CD14-positive monocyte (primary cell): Measurements from ENCODE around the gene BID. TPM values are rescaled to one million over a fixed set of nuclear protein-coding genes. Genes with fewer than 3 reads are reported as not detected.

ENCODE experiments used
- DNase-seq, 3 donors: peaks; one replicate each; pipeline ENCODE4 v3.0.0-alpha.2; 2011 to 2022
- H2AFZ ChIP-seq: 2 replicates; pipeline ENCODE4 v1.6.0; 2012; ENCODE audit warnings: mild to moderate bottlenecking, low read depth, low read length, inconsistent platforms; ENCODE audit not compliant: insufficient read depth, poor library complexity, severe bottlenecking
- H3K27ac ChIP-seq, 2 donors: 1 replicate in 1 of 2; 2 replicates in 1 of 2; pipeline ENCODE4 v1.5.1; 2012 to 2013; ENCODE audit warnings: low read length in 2 of 2, control low read depth in 1 of 2, inconsistent platforms in 1 of 2, low read depth in 1 of 2, mild to moderate bottlenecking in 1 of 2
- H3K27me3 ChIP-seq, 2 donors: one replicate each; pipeline versions ENCODE4 v1.6.0 to v1.6.1; 2011 to 2013; ENCODE audit warnings: low read length in 2 of 2; ENCODE audit not compliant: control insufficient read depth in 2 of 2, insufficient read depth in 2 of 2
- H3K36me3 ChIP-seq, 2 donors: replicated peaks in 1 of 2; 1 replicate in 1 of 2; 2 replicates in 1 of 2; pipeline versions ENCODE4 v1.5.1 to v1.6.1; 2012 to 2013; ENCODE audit warnings: low read length in 2 of 2, control low read depth in 1 of 2, inconsistent platforms in 1 of 2, mild to moderate bottlenecking in 1 of 2; ENCODE audit not compliant: insufficient read depth in 2 of 2, control insufficient read depth in 1 of 2
- H3K4me1 ChIP-seq, 2 donors: 1 replicate in 1 of 2; 2 replicates in 1 of 2; pipeline versions ENCODE4 v1.5.1 to v1.6.1; 2012 to 2013; ENCODE audit warnings: low read length in 2 of 2, control low read depth in 1 of 2, inconsistent platforms in 1 of 2, mild to moderate bottlenecking in 1 of 2, moderate library complexity in 1 of 2; ENCODE audit not compliant: insufficient read depth in 2 of 2, control insufficient read depth in 1 of 2
- H3K4me2 ChIP-seq: replicated peaks from 2 replicates; pipeline ENCODE3; 2012; ENCODE audit warnings: low read length, moderate library complexity, mild to moderate bottlenecking; ENCODE audit not compliant: poor library complexity, severe bottlenecking; ENCODE audit errors: extremely low read depth
- H3K4me3 ChIP-seq, 3 experiments: fragments of 200-600 bp in 1 of 3; sonication (generic) in 1 of 3; replicated peaks in 1 of 3; 1 replicate in 2 of 3; 2 replicates in 1 of 3; pipeline ENCODE4 v1.5.1; 2011 to 2013; ENCODE audit warnings: low read length in 3 of 3, mild to moderate bottlenecking in 3 of 3, control low read depth in 2 of 3, low read depth in 2 of 3, inconsistent platforms in 1 of 3, moderate library complexity in 1 of 3
- H3K79me2 ChIP-seq: 2 replicates; pipeline ENCODE4 v1.6.0; 2012; ENCODE audit warnings: mild to moderate bottlenecking, control low read depth, inconsistent platforms, low read length, moderate library complexity; ENCODE audit not compliant: insufficient read depth
- H3K9ac ChIP-seq: 2 replicates; pipeline ENCODE4 v1.6.0; 2017; ENCODE audit warnings: low read length, mild to moderate bottlenecking; ENCODE audit not compliant: insufficient read depth, poor library complexity, severe bottlenecking
- H3K9me3 ChIP-seq, 2 donors: replicated peaks in 1 of 2; 1 replicate in 1 of 2; 2 replicates in 1 of 2; pipeline versions ENCODE4 v1.5.1 to v1.6.1; 2012 to 2013; ENCODE audit warnings: low read length in 2 of 2, control low read depth in 1 of 2; ENCODE audit not compliant: control insufficient read depth in 1 of 2, insufficient read depth in 1 of 2
- H4K20me1 ChIP-seq: 2 replicates; pipeline ENCODE4 v1.6.0; 2012; ENCODE audit warnings: mild to moderate bottlenecking, low read length, control low read depth, moderate library complexity; ENCODE audit not compliant: insufficient read depth
- H3K27ac Mint-ChIP-seq, 7 donors: one replicate each; pipeline ENCODE4 v1.8.0; 2020; ENCODE audit warnings: mild to moderate bottlenecking in 7 of 7, mixed read lengths in 7 of 7, moderate library complexity in 6 of 7, inconsistent platforms in 2 of 7
- H3K27me3 Mint-ChIP-seq, 3 donors: one replicate each; pipeline ENCODE4 v1.8.0; 2021 to 2022; ENCODE audit warnings: low read depth in 3 of 3, mild to moderate bottlenecking in 3 of 3, mixed read lengths in 3 of 3, moderate library complexity in 3 of 3, inconsistent platforms in 1 of 3
- H3K36me3 Mint-ChIP-seq, 2 donors: one replicate each; pipeline ENCODE4 v1.8.0; 2020; ENCODE audit warnings: mixed read lengths in 2 of 2, inconsistent platforms in 1 of 2, mild to moderate bottlenecking in 1 of 2
- H3K4me1 Mint-ChIP-seq: one replicate; pipeline ENCODE4 v1.8.0; 2020; ENCODE audit warnings: mild to moderate bottlenecking, mixed read lengths
- H3K4me3 Mint-ChIP-seq, 2 donors: one replicate each; pipeline ENCODE4 v1.8.0; 2020; ENCODE audit warnings: mild to moderate bottlenecking in 2 of 2, mixed read lengths in 2 of 2, moderate library complexity in 1 of 2
- H3K9me3 Mint-ChIP-seq, 7 donors: one replicate each; pipeline ENCODE4 v1.8.0; 2020 to 2022; ENCODE audit warnings: mixed read lengths in 7 of 7, mild to moderate bottlenecking in 6 of 7, moderate library complexity in 6 of 7, inconsistent platforms in 2 of 7
- CTCF ChIP-seq: fragments of 200-600 bp; IDR thresholded peaks from one replicate; pipeline ENCODE4 v1.8.0; 2022; ENCODE audit warnings: antibody characterized with exemption, mild to moderate bottlenecking
- WGBS: methylation state at CpG from one replicate; pipeline ENCODE4 v1.1.5; 2013; ENCODE audit warnings: missing lambda C conversion rate; ENCODE audit not compliant: insufficient coverage; 5-methylcytosine and 5-hydroxymethylcytosine counted together
- intact Hi-C, 2 donors: fragments of 100-400 bp; cut with micrococcal nuclease; formaldehyde crosslinking; loops; one replicate each; pipeline versions ENCODE4 v1.15.0 to v1.15.1; 2023
- polyA plus RNA-seq, 3 donors: library from polyadenylated mRNA; depleted of rRNA in 1 of 3; unstranded in 2 of 3; stranded (reverse) in 1 of 3; fragments of 300-500 nt in 2 of 3; fragments of >200 nt in 1 of 3; fragmentation: Illumina TruSeq in 2 of 3; gene quantifications; 1 replicate in 2 of 3; 2 replicates in 1 of 3; pipeline ENCODE4 v1.2.3, GENCODE V29; 2012 to 2021

The BID gene
- polyA plus RNA-seq, 3 donors = 199 to 423 (median 391) TPM

- DNase-seq = no peak
- Mint-ChIP-seq H3K9me3 (no peaks in the 10 kb centered on the region), H3K36me3 (peaks cover 22 to 57% of the 10 kb centered on the region in 2 donors), H3K4me1 (peaks cover 11% of the 10 kb centered on the region), H3K27me3 (peaks cover 0 to 2% (median 0%) of the 10 kb centered on the region in 3 donors), H3K27ac (peak overlapping the region; percentile 6 to 73 (median 38)), H3K4me3 (no peak overlapping the region)
- H3K4me2 ChIP-seq = no peak overlapping the region
- no peak for TF ChIP-seq CTCF
- H2AFZ ChIP-seq = no peak overlapping the region
- no peaks in the 10 kb centered on the region for H3K9me3 ChIP-seq
- peaks cover 0 to 9% of the 10 kb centered on the region in 2 donors for H3K4me1 ChIP-seq
- H3K4me3 ChIP-seq = no peak overlapping the region
- 75% methylated on average over 10 of the region's 13 CpGs for WGBS
- intact Hi-C loops = no loop called here
- no peak overlapping the region for H3K9ac ChIP-seq
- peaks cover 98% of the 10 kb centered on the region for H3K79me2 ChIP-seq
- H4K20me1 ChIP-seq = peaks cover 98% of the 10 kb centered on the region
- H3K27me3 ChIP-seq = no peaks in the 10 kb centered on the region
- peaks cover 33 to 39% of the 10 kb centered on the region in 2 donors for H3K36me3 ChIP-seq
- peak overlapping the region in 1 of 2 donors; percentile 21 for H3K27ac ChIP-seq
Measured at GRCh38 chr22:17753401-17753989, 20.8 kb downstream of the BID start.

DNA sequence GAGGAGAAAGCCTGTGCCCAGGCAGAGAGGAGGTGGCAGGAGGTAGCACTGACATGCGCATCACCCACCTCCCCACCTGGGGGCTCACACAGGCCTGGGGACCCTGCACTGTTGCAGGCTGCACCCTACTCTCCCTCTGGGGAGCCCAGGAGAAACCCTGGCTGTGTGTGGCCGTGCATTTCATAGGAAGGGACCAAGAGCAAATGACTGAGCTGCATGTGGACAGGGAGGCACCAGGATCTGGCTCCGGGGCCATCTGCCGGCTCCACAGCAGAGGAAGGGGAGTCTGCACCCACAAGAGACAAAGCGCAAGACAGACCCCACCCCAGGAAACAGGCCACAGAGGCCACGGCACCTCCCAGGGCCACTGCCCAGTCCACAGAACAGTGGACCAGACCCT lies 22.7 kb downstream of the BID start:
- no peaks in the 10 kb centered on the region for H3K9me3 Mint-ChIP-seq
- Histone ChIP-seq H3K4me1 (peaks cover 0 to 9% of the 10 kb centered on the region in 2 donors), H3K36me3 (peaks cover 38 to 53% of the 10 kb centered on the region in 2 donors), H3K27me3 (no peaks in the 10 kb centered on the region), H3K9me3 (no peaks in the 10 kb centered on the region), H2AFZ (no peak overlapping the region), H3K4me3 (no peak overlapping the region), H3K9ac (no peak overlapping the region), H3K4me2 (no peak overlapping the region), H4K20me1 (peaks cover 99% of the 10 kb centered on the region), H3K27ac (peak overlapping the region in 1 of 2 donors; percentile 50), H3K79me2 (peaks cover 95% of the 10 kb centered on the region)
- peaks cover 20 to 70% of the 10 kb centered on the region in 2 donors for H3K36me3 Mint-ChIP-seq
- peaks cover 0 to 2% (median 0%) of the 10 kb centered on the region in 3 donors for H3K27me3 Mint-ChIP-seq
- no peak overlapping the region for H3K4me3 Mint-ChIP-seq
- peak overlapping the region in 5 of 7 donors; percentile 15 to 80 (median 58) for H3K27ac Mint-ChIP-seq
- peaks cover 7% of the 10 kb centered on the region for H3K4me1 Mint-ChIP-seq
- intact Hi-C loops = no loop called here
- WGBS = 100% methylated on average over 4 of the region's 6 CpGs
- DNase-seq = no peak
- TF ChIP-seq CTCF = no peak
